Calu3 (cell line): Measurements from ENCODE around the gene NEK6. TPM values are rescaled to one million over a fixed set of nuclear protein-coding genes. Genes with fewer than 3 reads are reported as not detected.
A peak's percentile ranks its signal among the peaks of the same experiment; 100 is the strongest.

ENCODE experiments used
- BruUV-seq: library from RNA; stranded (reverse); fragments of 400-500 nt; replicated peaks from 2 replicates; lab custom pipeline; 2021; lab: Mats Ljungman, UMichigan
- CTCF ChIA-PET: fragments of 300-600 bp; sonication (Branson Sonifier 250); formaldehyde crosslinking; loops from one replicate; lab custom pipeline; 2022; ENCODE audit warnings: antibody characterized with exemption; lab: Charles Lee
- DNase-seq: peaks from one replicate; pipeline ENCODE4 v3.0.0; 2022
- H3K27ac Mint-ChIP-seq: one replicate; pipeline ENCODE4 v1.8.0; 2022; ENCODE audit warnings: mixed read lengths; ENCODE audit not compliant: unreplicated experiment
- H3K27me3 Mint-ChIP-seq: one replicate; pipeline ENCODE4 v1.8.0; 2022; ENCODE audit warnings: mixed read lengths; ENCODE audit not compliant: unreplicated experiment
- H3K36me3 Mint-ChIP-seq: one replicate; pipeline ENCODE4 v1.8.0; 2022; ENCODE audit warnings: mild to moderate bottlenecking, moderate library complexity, mixed read lengths; ENCODE audit not compliant: insufficient read depth, unreplicated experiment
- H3K4me1 Mint-ChIP-seq: one replicate; pipeline ENCODE4 v1.8.0; 2022; ENCODE audit warnings: mild to moderate bottlenecking, low read depth, mixed read lengths; ENCODE audit not compliant: unreplicated experiment
- H3K4me3 Mint-ChIP-seq: one replicate; pipeline ENCODE4 v1.8.0; 2022; ENCODE audit warnings: mild to moderate bottlenecking, low read depth, moderate library complexity, mixed read lengths; ENCODE audit not compliant: unreplicated experiment
- H3K9me3 Mint-ChIP-seq: one replicate; pipeline ENCODE4 v1.8.0; 2022; ENCODE audit warnings: low read depth, mixed read lengths; ENCODE audit not compliant: unreplicated experiment
- intact Hi-C: fragments of 100-400 bp; cut with micrococcal nuclease; formaldehyde crosslinking; loops from one replicate; pipeline ENCODE4 v1.10.0; 2022; ENCODE audit not compliant: unreplicated experiment
- total RNA-seq: library from RNA; stranded (reverse); gene quantifications from 2 replicates; pipeline ENCODE4 v1.2.3, GENCODE V29; 2022
- TF ChIP-seq, protein P1 (sequence below): fragments of 200-600 bp; IDR thresholded peaks from one replicate; pipeline ENCODE4 v1.8.0; 2022; ENCODE audit warnings: antibody characterized with exemption; ENCODE audit not compliant: unreplicated experiment

The NEK6 gene
- total RNA-seq, 1 experiment from 2014 or later, result 43.0 TPM

DNA sequence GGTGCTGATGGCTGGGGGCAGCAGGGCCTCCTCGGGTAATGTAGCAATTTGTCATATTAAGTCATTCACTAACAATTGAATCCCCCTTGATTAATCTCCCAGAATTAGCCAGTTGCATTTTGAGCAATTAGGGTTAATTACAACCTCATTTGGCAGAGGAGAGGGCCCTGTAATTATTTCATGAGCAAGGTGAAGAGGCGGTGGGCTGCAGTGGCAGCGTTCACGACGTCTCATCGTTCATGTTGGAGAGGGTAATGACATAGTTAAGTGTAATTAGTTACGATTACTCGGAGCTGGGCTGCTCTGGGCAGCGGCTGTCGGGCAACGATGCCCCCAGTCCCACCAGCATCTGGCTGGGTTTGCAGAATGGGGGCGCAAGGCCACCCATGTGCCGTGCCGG lies 46.0 kb downstream of the NEK6 start:
- no peak overlapping the region for H3K27ac Mint-ChIP-seq
- no peaks in the 10 kb centered on the region for H3K27me3 Mint-ChIP-seq
- CTCF ChIA-PET, result no interaction called here
- H3K36me3 Mint-ChIP-seq, result peaks cover 21% of the 10 kb centered on the region
- no peak for DNase-seq
- intact Hi-C loops, result no loop called here
- H3K4me3 Mint-ChIP-seq, result no peak overlapping the region
- no peaks in the 10 kb centered on the region for H3K9me3 Mint-ChIP-seq
- TF ChIP-seq, protein P1, sequence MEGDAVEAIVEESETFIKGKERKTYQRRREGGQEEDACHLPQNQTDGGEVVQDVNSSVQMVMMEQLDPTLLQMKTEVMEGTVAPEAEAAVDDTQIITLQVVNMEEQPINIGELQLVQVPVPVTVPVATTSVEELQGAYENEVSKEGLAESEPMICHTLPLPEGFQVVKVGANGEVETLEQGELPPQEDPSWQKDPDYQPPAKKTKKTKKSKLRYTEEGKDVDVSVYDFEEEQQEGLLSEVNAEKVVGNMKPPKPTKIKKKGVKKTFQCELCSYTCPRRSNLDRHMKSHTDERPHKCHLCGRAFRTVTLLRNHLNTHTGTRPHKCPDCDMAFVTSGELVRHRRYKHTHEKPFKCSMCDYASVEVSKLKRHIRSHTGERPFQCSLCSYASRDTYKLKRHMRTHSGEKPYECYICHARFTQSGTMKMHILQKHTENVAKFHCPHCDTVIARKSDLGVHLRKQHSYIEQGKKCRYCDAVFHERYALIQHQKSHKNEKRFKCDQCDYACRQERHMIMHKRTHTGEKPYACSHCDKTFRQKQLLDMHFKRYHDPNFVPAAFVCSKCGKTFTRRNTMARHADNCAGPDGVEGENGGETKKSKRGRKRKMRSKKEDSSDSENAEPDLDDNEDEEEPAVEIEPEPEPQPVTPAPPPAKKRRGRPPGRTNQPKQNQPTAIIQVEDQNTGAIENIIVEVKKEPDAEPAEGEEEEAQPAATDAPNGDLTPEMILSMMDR, result no peak
- no TSS peak for BruUV-seq
- H3K4me1 Mint-ChIP-seq, result peaks cover 33% of the 10 kb centered on the region

DNA sequence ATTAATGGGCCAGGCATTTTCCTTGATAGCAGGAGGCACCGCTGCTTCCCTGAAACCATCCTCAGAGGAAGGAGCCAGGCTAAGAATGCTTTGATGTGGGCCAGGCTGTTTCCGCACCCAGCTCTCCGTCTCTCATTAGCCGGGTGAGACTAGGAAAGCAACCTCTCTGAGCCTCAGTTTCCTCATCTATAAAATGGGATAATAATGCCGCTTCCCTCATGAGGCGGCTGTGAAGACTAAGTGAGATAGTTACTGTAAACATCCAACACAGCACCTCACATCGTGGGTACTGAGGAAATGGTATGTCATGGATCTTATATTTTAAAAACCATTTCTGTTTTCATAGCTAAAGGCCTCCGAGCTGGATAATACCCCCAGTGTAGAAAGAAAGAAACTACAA lies 46.5 kb downstream of the NEK6 start:
- Mint-ChIP-seq H3K27ac (no peak overlapping the region), H3K9me3 (no peaks in the 10 kb centered on the region), H3K27me3 (no peaks in the 10 kb centered on the region), H3K4me3 (no peak overlapping the region), H3K4me1 (peaks cover 28% of the 10 kb centered on the region), H3K36me3 (peaks cover 19% of the 10 kb centered on the region)
- DNase-seq, result no peak
- TF ChIP-seq, protein P1, result no peak
- CTCF ChIA-PET, result no interaction called here
- TSS peak; percentile 23 for BruUV-seq
- intact Hi-C loops, result no loop called here

DNA sequence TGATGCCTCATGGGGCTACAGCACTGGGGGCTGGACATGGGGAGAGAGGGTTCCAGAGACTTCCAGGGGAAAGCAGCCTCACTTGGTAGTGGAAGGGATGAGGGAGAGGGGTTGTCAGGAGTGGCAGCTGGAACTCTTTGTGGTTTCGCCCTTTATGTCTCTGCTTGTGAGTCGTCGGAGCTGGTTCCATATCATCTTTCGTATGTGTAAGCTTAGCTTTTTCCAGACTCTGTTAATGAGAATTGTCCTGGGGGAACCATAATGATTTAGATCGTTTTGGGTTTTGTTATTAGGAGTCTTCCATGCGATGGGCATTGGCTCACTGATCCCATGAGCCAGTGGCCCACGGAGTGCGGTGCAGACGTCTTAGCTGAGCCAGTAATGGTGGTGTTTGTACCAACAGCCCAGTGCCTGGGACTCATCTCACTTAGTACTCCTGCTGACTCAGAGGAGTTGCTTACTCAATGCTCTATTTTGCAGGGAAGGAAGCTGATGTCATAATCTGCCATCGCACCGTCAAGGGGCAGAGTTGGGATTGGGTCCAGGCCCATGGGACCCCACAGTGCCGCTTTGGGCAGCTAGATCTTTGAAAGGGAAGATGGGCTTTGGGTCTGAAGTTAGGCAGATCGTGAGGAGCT lies 48.5 kb downstream of the NEK6 start:
- CTCF ChIA-PET, result no interaction called here
- BruUV-seq, result no TSS peak
- intact Hi-C loops, result no loop called here

DNA sequence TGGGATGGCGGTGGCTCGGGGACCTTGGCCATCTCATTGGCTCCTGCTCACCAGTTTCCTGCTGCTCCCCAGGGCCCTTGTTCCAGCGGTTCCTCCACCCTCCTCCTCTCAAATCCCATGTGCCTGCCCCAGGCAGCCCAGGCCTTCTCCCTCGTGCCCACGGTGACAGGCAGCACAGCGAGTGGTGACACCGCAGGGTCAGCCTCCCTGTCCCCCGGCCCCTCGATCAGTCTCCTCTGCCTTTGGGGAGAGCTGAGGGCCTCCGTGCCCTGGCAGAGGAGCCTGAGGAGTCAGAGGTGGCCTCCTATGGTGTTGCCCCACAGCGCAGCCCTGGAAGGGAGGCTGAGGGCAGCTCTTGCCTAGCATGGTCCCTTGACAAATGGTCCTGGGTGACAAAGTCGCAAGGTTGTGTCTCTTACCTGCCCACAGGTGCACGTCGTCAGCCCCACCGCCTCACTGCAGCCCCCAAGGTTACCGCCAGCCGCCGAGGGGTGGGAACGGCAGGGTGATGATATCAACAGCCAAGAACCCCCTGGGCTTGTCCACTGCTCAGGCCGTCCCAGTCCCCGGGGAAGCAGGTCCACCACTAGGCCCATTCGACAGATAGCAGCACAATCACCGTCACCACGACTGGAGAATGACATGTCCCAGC lies 49.8 kb downstream of the NEK6 start:
- CTCF ChIA-PET, result no interaction called here
- H3K36me3 Mint-ChIP-seq, result peaks cover 14% of the 10 kb centered on the region
- peaks cover 23% of the 10 kb centered on the region for H3K4me1 Mint-ChIP-seq
- H3K4me3 Mint-ChIP-seq, result no peak overlapping the region
- intact Hi-C loops, result no loop called here
- TF ChIP-seq, protein P1, result no peak
- H3K27ac Mint-ChIP-seq, result no peak overlapping the region
- no peaks in the 10 kb centered on the region for H3K27me3 Mint-ChIP-seq
- BruUV-seq, result no TSS peak
- no peak for DNase-seq
- H3K9me3 Mint-ChIP-seq, result no peaks in the 10 kb centered on the region

More for the DNA sequence above, 48.5 kb downstream of the NEK6 start:
- Mint-ChIP-seq H3K36me3 (peaks cover 14% of the 10 kb centered on the region), H3K27me3 (no peaks in the 10 kb centered on the region), H3K4me3 (no peak overlapping the region), H3K4me1 (peaks cover 23% of the 10 kb centered on the region), H3K9me3 (no peaks in the 10 kb centered on the region), H3K27ac (peak overlapping the region; percentile 1)
- no peak for DNase-seq
- TF ChIP-seq, protein P1, result no peak
